SW480 (cell line): ENCODE data around the gene FAM167B.

Experiments used
- DNase-seq: peaks from one replicate; pipeline ENCODE4 v3.0.0-alpha.2; 2016; ENCODE audit warnings: low spot score

Gene FAM167B

DNA sequence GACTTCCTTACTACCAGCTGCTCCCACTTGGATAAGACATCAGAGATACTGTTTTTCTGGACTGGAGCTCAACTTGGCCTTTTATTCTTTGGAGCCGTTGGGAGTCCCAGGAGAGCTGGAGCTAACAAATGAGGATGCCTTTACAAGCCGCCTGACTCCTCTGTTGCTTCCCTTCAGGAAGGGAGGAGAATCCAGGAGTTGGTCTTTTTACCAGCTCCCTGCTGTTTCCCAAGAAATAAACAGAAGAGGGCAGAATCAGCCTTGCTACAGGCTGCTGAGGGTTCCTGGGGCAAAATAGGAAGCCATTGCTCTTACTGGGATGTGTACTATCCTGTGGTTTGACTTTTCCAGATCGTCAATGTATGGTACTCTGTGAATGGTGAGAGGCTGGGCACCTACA lies 23.3 kb upstream of the FAM167B start:
- no peak for DNase-seq

- DNase-seq = no peak
Measured at GRCh38 chr1:32224285-32224684, 22.7 kb upstream of the FAM167B start.

GRCh38 chr1:32228771-32229170 lies 18.3 kb upstream of the FAM167B start:
- DNase-seq = no peak

DNA sequence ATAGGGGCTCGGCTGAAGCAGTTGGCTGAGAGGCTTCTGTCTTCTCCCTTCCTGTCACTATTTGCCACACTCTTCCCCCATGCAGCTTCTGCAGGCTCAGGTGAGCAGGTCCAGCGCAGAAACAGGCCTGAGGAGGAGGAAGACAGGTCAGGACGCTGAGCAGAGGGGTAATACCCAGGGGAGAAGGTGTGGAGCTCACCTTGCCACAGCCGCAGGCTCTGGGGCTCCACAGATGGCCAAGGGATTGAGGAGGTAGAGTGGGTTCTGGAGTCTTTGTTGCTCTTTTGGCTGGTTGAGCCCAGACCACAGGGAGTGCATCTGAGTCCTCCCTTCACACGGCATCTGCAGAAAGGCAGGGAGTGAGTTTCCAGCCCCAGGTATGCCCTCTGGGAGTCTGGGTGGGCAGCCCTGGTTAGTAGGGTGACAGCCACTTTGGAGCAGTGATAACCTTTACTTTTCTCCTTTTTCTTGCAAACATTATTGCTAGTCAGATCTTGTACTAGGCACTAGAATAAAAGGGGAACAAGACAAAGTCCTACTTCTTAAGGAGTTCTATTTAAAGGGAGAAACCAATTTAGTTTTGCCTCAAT lies 15.1 kb upstream of the FAM167B start:
- no peak for DNase-seq

DNA sequence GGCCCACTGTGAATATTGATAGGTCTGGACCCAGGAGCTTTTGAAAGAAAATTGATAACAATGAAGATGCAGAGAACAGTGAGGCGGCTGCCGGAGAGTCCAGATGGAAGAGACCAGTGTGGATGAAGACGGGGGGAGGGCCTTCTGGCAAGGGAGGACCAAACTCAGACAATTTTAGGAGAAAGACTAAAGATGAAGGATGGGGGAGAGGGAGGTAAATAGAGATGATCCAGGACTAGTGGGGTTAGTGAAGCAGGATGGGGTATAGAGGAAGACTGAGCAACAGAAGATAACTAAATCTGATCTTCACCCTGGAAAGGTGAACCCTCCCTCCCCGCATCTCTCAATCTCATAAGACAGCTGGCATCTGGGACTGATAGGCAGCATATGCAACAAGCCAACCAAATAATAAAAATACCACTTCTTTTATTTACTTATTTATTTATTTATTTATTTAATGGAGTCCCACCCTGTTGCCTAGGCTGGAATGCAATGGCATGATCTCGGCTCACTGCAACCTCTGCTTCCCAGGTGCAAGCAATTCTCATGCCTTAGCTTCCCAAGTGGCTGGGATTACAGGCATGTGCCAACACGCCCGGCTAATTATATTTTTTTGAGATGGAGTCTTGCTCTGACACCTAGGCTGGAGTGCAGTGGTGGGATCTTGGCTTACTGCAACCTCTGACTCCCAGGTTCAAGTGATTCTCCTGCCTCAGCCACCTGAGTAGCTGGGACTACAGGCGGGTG lies 14.3 kb upstream of the FAM167B start:
- no peak for DNase-seq

DNA sequence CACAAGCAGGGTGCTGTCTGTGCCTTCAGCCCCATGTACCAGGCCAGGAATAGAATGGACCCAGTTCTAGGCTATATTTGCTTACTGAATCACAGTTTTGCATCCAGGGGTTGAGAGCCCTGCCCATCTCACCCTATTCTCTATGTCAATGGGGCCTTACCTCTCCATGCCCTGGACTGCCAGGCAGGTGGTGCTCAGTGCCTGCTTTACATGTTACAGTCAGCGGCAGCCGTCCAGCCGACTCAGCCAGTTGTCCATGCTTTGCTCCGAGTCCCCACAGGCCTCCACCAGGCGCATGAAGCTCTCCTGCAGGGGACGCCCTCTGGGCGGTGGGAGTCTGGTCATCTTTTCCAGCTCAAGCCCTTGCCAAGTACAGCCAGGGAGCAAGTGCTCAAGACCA lies 12.2 kb upstream of the FAM167B start:
- no peak for DNase-seq

GRCh38 chr1:32239337-32239736 lies 7.7 kb upstream of the FAM167B start:
- DNase-seq = no peak

GRCh38 chr1:32239790-32240139 lies 7.3 kb upstream of the FAM167B start:
- DNase-seq = no peak

GRCh38 chr1:32240140-32240951 lies 6.7 kb upstream of the FAM167B start:
- DNase-seq = peak; percentile 76

DNA sequence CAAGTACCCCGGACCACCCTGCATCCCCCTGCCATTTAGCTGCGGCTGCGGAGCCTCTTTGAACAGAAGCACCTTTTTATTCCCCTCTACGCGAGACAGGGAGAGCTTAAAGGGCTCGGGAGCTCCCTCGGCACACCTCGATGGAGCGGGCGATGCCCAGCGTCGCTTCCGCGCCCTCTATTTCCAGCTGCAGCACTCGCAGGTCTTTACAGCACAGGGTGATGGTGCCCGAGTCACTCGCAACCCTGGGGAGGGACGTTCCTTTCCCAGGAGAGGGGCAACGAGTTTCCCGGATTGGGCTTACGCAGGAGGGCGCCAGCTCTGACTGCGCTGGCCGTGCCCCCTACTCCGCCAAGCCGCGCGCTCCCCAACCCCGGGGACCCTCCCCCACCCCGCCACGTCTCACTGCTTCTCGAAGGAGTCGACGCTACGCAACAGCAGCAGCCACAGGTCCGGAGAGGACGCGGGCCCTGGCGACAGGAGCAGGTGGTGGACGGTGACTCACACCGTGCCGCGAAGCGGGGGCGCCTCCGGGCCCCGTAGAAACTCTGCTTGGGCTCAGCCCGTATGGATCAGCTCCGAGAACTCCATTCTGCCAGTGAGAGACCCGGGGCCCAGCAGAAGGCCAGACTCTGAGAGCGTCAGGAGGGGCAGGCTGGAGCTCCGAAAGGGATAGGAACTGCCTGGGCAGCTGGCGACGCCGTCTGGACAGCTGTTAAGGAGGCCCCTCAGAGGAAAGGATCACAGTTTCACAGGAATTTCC lies 5.8 kb upstream of the FAM167B start:
- DNase-seq = peak; percentile 75

- DNase-seq = peak; percentile 22
Measured at GRCh38 chr1:32242341-32242851, 4.6 kb upstream of the FAM167B start.

- no peak for DNase-seq
Measured at GRCh38 chr1:32247452-32247851, 430 bp downstream of the FAM167B start.

GRCh38 chr1:32247983-32248889 lies 1.2 kb downstream of the FAM167B start:
- DNase-seq = peak; percentile 62

DNA sequence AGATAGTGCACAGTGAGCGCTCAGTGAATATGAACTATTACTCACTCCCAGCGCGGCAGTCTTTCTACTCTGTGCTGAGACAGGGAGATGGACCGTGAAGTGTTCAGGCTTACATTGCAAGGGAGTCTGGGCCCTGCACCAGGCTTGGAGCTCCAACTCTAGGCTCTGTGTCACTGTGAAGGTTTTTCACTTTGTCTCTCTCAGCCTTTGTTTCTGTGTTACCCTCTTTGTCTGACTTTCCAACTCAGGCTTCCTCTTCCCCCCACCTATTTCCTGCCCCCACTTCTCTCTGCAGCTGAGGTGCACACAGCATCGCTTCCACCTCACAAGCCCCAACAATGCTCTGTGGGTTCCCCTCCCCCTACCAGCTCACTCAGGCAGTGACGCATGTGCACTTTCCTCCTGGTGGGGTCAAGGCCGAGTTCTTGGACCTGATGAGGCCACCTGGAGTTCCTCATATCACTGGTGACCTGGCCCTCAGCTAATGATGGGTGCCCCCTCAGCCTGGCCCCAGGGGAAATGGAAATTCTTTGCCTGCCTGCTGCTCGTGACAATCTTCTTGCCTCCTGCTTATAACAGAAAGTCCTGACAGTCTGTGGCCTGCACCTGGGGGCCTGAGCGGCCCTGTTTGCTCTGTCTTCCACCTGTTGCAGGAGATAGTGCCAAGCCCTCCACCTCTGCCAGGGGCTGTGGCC lies 3.0 kb downstream of the FAM167B start:
- no peak for DNase-seq

GRCh38 chr1:32250893-32251716 lies 4.1 kb downstream of the FAM167B start, which contains the start of gene LCK:
Gene LCK (plus strand): TSS chr1:32251265. CDS start chr1:32274330, 23,065 bp downstream.
- no peak for DNase-seq

GRCh38 chr1:32255072-32256071 lies 8.3 kb downstream of the FAM167B start:
- no peak for DNase-seq

GRCh38 chr1:32256473-32257226 lies 9.6 kb downstream of the FAM167B start:
- DNase-seq = no peak

- no peak for DNase-seq
Measured at GRCh38 chr1:32257227-32257508, 10.1 kb downstream of the FAM167B start.
